Endothelial cell of umbilical vein (primary cell): Measurements from ENCODE around the gene ARHGAP15. TPM values are rescaled to one million over a fixed set of nuclear protein-coding genes. Genes with fewer than 3 reads are reported as not detected.

Experiments used
- BruUV-seq: library from RNA; stranded (reverse); fragments of 400-500 nt; replicated peaks from 2 replicates; lab custom pipeline; 2021; lab: Mats Ljungman, UMichigan
- CTCF ChIA-PET: fragments of 300-600, 350-600 bp; sonication (Branson Sonifier 250); formaldehyde crosslinking; loops from one replicate; lab custom pipeline; 2021; ENCODE audit warnings: antibody characterized with exemption, inconsistent platforms; lab: Charles Lee
- POLR2A ChIA-PET: fragments of 300-600, 350-600 bp; sonication (Branson Sonifier 250); formaldehyde crosslinking; loops from one replicate; lab custom pipeline; 2021; ENCODE audit warnings: antibody characterized with exemption, inconsistent platforms; lab: Charles Lee
- DNase-seq: peaks from one replicate; pipeline ENCODE4 v3.0.0-alpha.2; 2011; ENCODE audit warnings: low read depth, low spot score
- FAIRE-seq: peaks from 2 replicates; lab custom pipeline; 2011; peaks lifted over from hg19 to GRCh38; lab: Jason Lieb, UNC
- H2AFZ ChIP-seq: 2 replicates; pipeline ENCODE4 v1.6.0; 2012; ENCODE audit warnings: low read depth, low read length, control low read depth, inconsistent platforms
- H3K27ac ChIP-seq: 2 replicates; pipeline ENCODE4 v1.5.1; 2011; ENCODE audit warnings: low read depth, mild to moderate bottlenecking, control low read depth, low read length, moderate library complexity; ENCODE audit not compliant: insufficient read depth
- H3K27me3 ChIP-seq, 2 experiments: 2 replicates each; pipeline versions ENCODE4 v1.6.0 to v1.6.1; 2011; ENCODE audit warnings: low read length in 2 of 2, mixed read lengths in 1 of 2; ENCODE audit not compliant: control insufficient read depth in 2 of 2, insufficient read depth in 2 of 2
- H3K36me3 ChIP-seq, 2 experiments: 2 replicates in 1 of 2; 3 replicates in 1 of 2; pipeline ENCODE4 v1.5.1; 2011; ENCODE audit warnings: low read length in 2 of 2, mild to moderate bottlenecking in 1 of 2, moderate library complexity in 1 of 2; ENCODE audit not compliant: control insufficient read depth in 2 of 2, insufficient read depth in 2 of 2; ENCODE audit errors: extremely low read depth in 1 of 2
- H3K4me1 ChIP-seq: 3 replicates; pipeline ENCODE4 v1.5.1; 2011; ENCODE audit warnings: mild to moderate bottlenecking, low read length; ENCODE audit not compliant: control insufficient read depth, insufficient read depth; ENCODE audit errors: extremely low read depth
- H3K4me2 ChIP-seq: 2 replicates; pipeline ENCODE4 v1.6.1; 2011; ENCODE audit warnings: low read length, control low read depth, mixed read lengths; ENCODE audit not compliant: insufficient read depth
- H3K4me3 ChIP-seq, 3 experiments: fragments of 200-600 bp in 1 of 3; sonication (generic), shearing (Covaris generic) in 1 of 3; replicated peaks in 1 of 3; 2 replicates each; pipeline ENCODE4 v1.5.1; 2011 to 2016; ENCODE audit warnings: control low read depth in 3 of 3, low read length in 3 of 3, mild to moderate bottlenecking in 2 of 3, inconsistent platforms in 1 of 3, low read depth in 1 of 3, moderate library complexity in 1 of 3; ENCODE audit not compliant: insufficient read depth in 1 of 3
- H3K79me2 ChIP-seq: 2 replicates; pipeline ENCODE4 v1.6.0; 2012; ENCODE audit warnings: low read length, inconsistent platforms; ENCODE audit not compliant: control insufficient read depth, insufficient read depth
- H3K9ac ChIP-seq: replicated peaks from 2 replicates; pipeline ENCODE3; 2011; ENCODE audit warnings: low read length, control low read depth; ENCODE audit not compliant: insufficient read depth; ENCODE audit errors: extremely low read depth
- H3K9me1 ChIP-seq: replicated peaks from 3 replicates; pipeline ENCODE4 v1.6.0; 2011; ENCODE audit warnings: mild to moderate bottlenecking, low read length; ENCODE audit not compliant: control insufficient read depth, insufficient read depth; ENCODE audit errors: extremely low read depth
- H3K9me3 ChIP-seq: replicated peaks from 2 replicates; pipeline ENCODE4 v1.5.1; 2012; ENCODE audit warnings: low read length, inconsistent platforms; ENCODE audit not compliant: control insufficient read depth, insufficient read depth
- H4K20me1 ChIP-seq: replicated peaks from 2 replicates; pipeline ENCODE3; 2011; ENCODE audit warnings: mild to moderate bottlenecking, low read length; ENCODE audit not compliant: control insufficient read depth, insufficient read depth; ENCODE audit errors: extremely low read depth
- CTCF ChIP-seq, 2 donors: IDR thresholded peaks; 1 replicate in 1 of 2; 2 replicates in 1 of 2; pipeline ENCODE4 v1.5.1; 2011; ENCODE audit warnings: low read length in 2 of 2, mild to moderate bottlenecking in 2 of 2, moderate library complexity in 2 of 2, control low read depth in 1 of 2, inconsistent platforms in 1 of 2, low read depth in 1 of 2; ENCODE audit not compliant: insufficient read depth in 1 of 2; ENCODE audit errors: extremely low read depth in 1 of 2
- EZH2 ChIP-seq: IDR thresholded peaks from 2 replicates; pipeline ENCODE4 v1.6.1; 2012; ENCODE audit warnings: borderline replicate concordance, low read depth, mild to moderate bottlenecking, moderate library complexity, low read length, inconsistent platforms; ENCODE audit not compliant: severe bottlenecking
- FOS ChIP-seq: IDR thresholded peaks from 2 replicates; pipeline ENCODE4 v1.6.1; 2011; ENCODE audit warnings: mild to moderate bottlenecking, low read length, moderate library complexity, borderline replicate concordance; ENCODE audit not compliant: insufficient read depth
- GATA2 ChIP-seq: IDR thresholded peaks from 2 replicates; pipeline ENCODE4 v1.7.0; 2011; ENCODE audit warnings: low read depth, mild to moderate bottlenecking, moderate library complexity, mixed read lengths, low read length; ENCODE audit not compliant: insufficient read length, insufficient read depth
- JUN ChIP-seq: IDR thresholded peaks from 2 replicates; pipeline ENCODE4 v1.6.1; 2011; ENCODE audit warnings: borderline replicate concordance, low read depth; ENCODE audit not compliant: insufficient read length, insufficient read depth
- MAX ChIP-seq: IDR thresholded peaks from 2 replicates; pipeline ENCODE4 v1.6.1; 2011; ENCODE audit not compliant: insufficient read depth, insufficient read length
- MYC ChIP-seq: IDR thresholded peaks from one replicate; pipeline ENCODE4 v1.6.1; 2011; ENCODE audit warnings: mild to moderate bottlenecking, low read depth, low read length
- POLR2A ChIP-seq: IDR thresholded peaks from 2 replicates; pipeline ENCODE4 v1.6.1; 2012; ENCODE audit warnings: low read depth, mild to moderate bottlenecking, control low read depth, low read length
- POLR2AphosphoS5 ChIP-seq: IDR thresholded peaks from 2 replicates; pipeline ENCODE4 v1.6.1; 2012; ENCODE audit warnings: low read depth, mild to moderate bottlenecking, control low read depth, low read length, moderate library complexity; ENCODE audit not compliant: insufficient read depth
- dilution Hi-C: fragments of 300-500 bp; cut with MboI; formaldehyde crosslinking; loops from one replicate; pipeline ENCODE4 v1.15.0; 2019; ENCODE audit warnings: low sequenced_read_pairs; ENCODE audit not compliant: extremely low pct_ligation_motif_present
- intact Hi-C: fragments of 100-400 bp; cut with micrococcal nuclease; formaldehyde crosslinking; loops from one replicate; pipeline ENCODE4 v1.10.0; 2022
- polyA plus RNA-seq, 4 experiments: library from polyadenylated mRNA; depleted of rRNA in 3 of 4; stranded (reverse) in 3 of 4; unstranded in 1 of 4; fragments of >200 nt; gene quantifications; 2 replicates each; pipeline versions ENCODE4 v1.2.1 to v1.2.3, GENCODE V29; 2011 to 2012; ENCODE audit warnings: missing spikeins in 1 of 4
- total RNA-seq: library from RNA; stranded (reverse); gene quantifications from 2 replicates; pipeline ENCODE4 v1.2.3, GENCODE V29; 2021

The ARHGAP15 gene
- total and polyA plus RNA-seq, 2 donors (not counting 3 experiments of a cell fraction or from before 2014, with no cell fraction given) = not detected

GRCh38 chr2:143397884-143398614 lies 268.8 kb downstream of the ARHGAP15 start:
- DNase-seq = no peak
- CTCF ChIA-PET = no interaction called here
- BruUV-seq = no TSS peak

GRCh38 chr2:143398781-143399180 lies 269.6 kb downstream of the ARHGAP15 start:
- Histone ChIP-seq H3K4me2 (no peak overlapping the region), H3K9me1 (no peaks in the 10 kb centered on the region), H3K4me3 (no peak overlapping the region), H3K79me2 (no peaks in the 10 kb centered on the region), H4K20me1 (no peaks in the 10 kb centered on the region), H3K27me3 (no peaks in the 10 kb centered on the region), H3K9me3 (no peaks in the 10 kb centered on the region), H3K9ac (no peak overlapping the region), H3K27ac (no peak overlapping the region), H2AFZ (no peak overlapping the region), H3K4me1 (no peaks in the 10 kb centered on the region), H3K36me3 (no peaks in the 10 kb centered on the region)
- intact Hi-C loops (no loop called here), dilution Hi-C loops (no loop called here)
- POLR2A ChIA-PET = no interaction called here
- BruUV-seq = no TSS peak
- TF ChIP-seq EZH2 (no peak), CTCF (IDR thresholded peaks at IDR 0.05; ENCODE audit: extremely low read depth in 1 of 2, insufficient read depth in 1 of 2, low read depth in 1 of 2, low read length in 2 of 2) (no peak), GATA2 (no peak), POLR2AphosphoS5 (no peak), MAX (no peak), MYC (no peak), POLR2A (no peak), FOS (no peak), JUN (no peak)
- CTCF ChIA-PET = no interaction called here
- no peak for DNase-seq
- no peak for FAIRE-seq

More at GRCh38 chr2:143397884-143398614, 268.8 kb downstream of the ARHGAP15 start:
- intact Hi-C loops = no loop called here
- H3K79me2 ChIP-seq = no peaks in the 10 kb centered on the region
- H3K27ac ChIP-seq = no peak overlapping the region
- no peaks in the 10 kb centered on the region for H3K9me1 ChIP-seq
- TF ChIP-seq FOS = peak; percentile 7
- no peak for TF ChIP-seq POLR2AphosphoS5
- no peak overlapping the region for H3K4me3 ChIP-seq
- no peak overlapping the region for H3K9ac ChIP-seq
- no peaks in the 10 kb centered on the region for H3K27me3 ChIP-seq
- H3K4me2 ChIP-seq = no peak overlapping the region
- no peaks in the 10 kb centered on the region for H3K36me3 ChIP-seq
- dilution Hi-C loops = no loop called here
- no peak overlapping the region for H2AFZ ChIP-seq
- FAIRE-seq = no peak
- H3K9me3 ChIP-seq = no peaks in the 10 kb centered on the region
- H4K20me1 ChIP-seq = no peaks in the 10 kb centered on the region
- no peaks in the 10 kb centered on the region for H3K4me1 ChIP-seq
- POLR2A ChIA-PET = no interaction called here
